Measurements from ENCODE around the gene ASIC5.

The ASIC5 gene, protein sequence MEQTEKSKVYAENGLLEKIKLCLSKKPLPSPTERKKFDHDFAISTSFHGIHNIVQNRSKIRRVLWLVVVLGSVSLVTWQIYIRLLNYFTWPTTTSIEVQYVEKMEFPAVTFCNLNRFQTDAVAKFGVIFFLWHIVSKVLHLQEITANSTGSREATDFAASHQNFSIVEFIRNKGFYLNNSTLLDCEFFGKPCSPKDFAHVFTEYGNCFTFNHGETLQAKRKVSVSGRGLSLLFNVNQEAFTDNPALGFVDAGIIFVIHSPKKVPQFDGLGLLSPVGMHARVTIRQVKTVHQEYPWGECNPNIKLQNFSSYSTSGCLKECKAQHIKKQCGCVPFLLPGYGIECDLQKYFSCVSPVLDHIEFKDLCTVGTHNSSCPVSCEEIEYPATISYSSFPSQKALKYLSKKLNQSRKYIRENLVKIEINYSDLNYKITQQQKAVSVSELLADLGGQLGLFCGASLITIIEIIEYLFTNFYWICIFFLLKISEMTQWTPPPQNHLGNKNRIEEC

DNA sequence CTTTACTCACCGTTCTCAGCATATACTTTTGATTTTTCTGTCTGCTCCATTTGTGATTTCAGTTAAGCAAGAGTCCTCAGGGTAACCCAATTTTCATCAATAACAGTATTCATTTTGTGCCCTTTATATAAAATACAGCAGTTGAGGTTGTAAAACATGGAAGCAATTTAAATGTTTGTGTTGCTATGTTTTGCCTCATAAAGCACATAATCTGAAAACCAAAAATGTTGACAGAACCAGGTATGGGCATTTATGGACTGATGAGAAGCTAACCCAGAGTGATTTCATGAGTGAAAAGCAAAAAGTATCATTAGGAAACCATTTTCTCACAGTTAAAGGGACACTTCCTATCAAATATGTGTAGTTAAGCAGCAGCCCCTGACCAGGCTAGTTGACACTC is at the start of gene ASIC5:
Gene ASIC5 (minus strand): TSS at position 101 of the 400 bp plus-strand sequence. CDS start 51 bp downstream, at position 50.
- TF ChIP-seq, protein P1, sequence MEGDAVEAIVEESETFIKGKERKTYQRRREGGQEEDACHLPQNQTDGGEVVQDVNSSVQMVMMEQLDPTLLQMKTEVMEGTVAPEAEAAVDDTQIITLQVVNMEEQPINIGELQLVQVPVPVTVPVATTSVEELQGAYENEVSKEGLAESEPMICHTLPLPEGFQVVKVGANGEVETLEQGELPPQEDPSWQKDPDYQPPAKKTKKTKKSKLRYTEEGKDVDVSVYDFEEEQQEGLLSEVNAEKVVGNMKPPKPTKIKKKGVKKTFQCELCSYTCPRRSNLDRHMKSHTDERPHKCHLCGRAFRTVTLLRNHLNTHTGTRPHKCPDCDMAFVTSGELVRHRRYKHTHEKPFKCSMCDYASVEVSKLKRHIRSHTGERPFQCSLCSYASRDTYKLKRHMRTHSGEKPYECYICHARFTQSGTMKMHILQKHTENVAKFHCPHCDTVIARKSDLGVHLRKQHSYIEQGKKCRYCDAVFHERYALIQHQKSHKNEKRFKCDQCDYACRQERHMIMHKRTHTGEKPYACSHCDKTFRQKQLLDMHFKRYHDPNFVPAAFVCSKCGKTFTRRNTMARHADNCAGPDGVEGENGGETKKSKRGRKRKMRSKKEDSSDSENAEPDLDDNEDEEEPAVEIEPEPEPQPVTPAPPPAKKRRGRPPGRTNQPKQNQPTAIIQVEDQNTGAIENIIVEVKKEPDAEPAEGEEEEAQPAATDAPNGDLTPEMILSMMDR (IDR thresholded peaks at IDR 0.05; ENCODE audit: borderline replicate concordance, insufficient read depth, low read depth, low read length) = no peak

DNA sequence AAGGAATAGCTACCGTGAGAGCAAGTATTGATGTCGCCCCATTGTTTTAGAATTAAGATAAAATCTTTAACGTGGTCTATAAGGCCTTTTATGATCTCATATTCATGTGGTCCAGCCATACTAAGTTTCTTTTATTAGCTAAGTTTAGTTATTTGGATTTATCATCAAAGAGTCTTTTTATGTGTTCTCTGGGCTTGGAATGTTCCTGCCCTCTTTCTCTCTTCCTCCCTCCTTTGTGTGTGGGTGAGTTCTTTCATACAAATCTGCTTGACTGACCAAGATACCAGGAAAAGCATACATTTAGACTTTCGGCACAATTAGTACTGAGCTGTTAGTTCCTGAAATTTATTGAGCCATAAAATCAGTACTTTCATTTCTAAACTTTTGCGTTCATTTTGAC is 48.7 kb upstream of the ASIC5 start:
- H3K4me3 ChIP-seq (ENCODE audit: low read depth, low read length) = no peak overlapping the region
- TF ChIP-seq, protein P1 (IDR thresholded peaks at IDR 0.05; ENCODE audit: borderline replicate concordance, insufficient read depth, low read depth, low read length) = no peak

More for the DNA sequence above, at the start of gene ASIC5:
- no peak within 1 kb of the TSS for H3K4me3 ChIP-seq (ENCODE audit: low read depth, low read length)

DNA sequence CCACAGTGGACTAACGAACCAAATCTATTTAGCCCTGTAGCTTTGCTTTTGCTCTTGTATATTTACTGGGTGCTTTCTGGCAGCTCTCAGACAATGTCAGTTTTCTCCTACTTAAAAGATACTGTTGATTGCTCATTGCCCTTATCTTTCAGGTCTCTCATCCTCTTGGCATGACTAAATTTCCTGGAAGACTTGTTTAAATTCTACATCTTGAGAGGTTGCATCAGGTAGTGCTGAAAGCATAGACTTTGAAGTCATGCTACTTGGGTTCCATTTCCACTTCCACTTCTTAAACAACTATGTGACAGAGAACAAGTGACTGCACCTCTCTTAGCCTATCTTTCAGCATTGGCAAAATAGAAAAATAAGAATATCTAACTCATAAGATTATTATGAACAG is 45.8 kb upstream of the ASIC5 start:
- TF ChIP-seq, protein P1 (IDR thresholded peaks at IDR 0.05; ENCODE audit: borderline replicate concordance, insufficient read depth, low read depth, low read length) = no peak
- no peak overlapping the region for H3K4me3 ChIP-seq (ENCODE audit: low read depth, low read length)

DNA sequence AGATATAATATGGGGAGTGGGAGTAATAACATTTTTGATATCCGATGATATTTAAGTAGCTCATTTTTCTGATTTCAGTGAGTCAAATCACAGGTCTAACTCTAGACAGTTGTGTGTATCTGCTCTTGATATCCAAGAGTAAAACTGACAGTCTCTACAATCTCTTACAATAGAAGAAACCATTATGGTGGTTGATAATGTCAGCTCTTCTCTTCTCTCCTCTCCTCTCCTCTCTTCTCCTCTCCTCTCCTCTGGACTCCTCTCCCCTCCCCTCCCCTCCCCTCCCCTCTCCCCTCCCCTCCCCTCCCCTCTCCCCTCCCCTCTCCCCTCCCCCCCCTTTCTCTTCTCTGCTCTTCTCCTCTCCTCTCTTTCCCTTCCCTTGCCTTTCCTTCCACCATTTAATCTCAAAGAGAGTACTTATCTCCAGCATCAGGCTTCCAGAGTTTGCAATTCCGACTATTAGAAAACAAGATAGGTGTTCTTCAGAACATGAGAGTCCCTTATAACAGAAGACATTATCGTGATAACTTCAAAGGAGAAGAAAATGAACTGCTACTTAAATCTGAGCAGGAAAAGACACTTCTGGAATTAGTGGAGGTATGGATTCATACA is 43.6 kb upstream of the ASIC5 start:
- TF ChIP-seq, protein P1 (IDR thresholded peaks at IDR 0.05; ENCODE audit: borderline replicate concordance, insufficient read depth, low read depth, low read length) = no peak

DNA sequence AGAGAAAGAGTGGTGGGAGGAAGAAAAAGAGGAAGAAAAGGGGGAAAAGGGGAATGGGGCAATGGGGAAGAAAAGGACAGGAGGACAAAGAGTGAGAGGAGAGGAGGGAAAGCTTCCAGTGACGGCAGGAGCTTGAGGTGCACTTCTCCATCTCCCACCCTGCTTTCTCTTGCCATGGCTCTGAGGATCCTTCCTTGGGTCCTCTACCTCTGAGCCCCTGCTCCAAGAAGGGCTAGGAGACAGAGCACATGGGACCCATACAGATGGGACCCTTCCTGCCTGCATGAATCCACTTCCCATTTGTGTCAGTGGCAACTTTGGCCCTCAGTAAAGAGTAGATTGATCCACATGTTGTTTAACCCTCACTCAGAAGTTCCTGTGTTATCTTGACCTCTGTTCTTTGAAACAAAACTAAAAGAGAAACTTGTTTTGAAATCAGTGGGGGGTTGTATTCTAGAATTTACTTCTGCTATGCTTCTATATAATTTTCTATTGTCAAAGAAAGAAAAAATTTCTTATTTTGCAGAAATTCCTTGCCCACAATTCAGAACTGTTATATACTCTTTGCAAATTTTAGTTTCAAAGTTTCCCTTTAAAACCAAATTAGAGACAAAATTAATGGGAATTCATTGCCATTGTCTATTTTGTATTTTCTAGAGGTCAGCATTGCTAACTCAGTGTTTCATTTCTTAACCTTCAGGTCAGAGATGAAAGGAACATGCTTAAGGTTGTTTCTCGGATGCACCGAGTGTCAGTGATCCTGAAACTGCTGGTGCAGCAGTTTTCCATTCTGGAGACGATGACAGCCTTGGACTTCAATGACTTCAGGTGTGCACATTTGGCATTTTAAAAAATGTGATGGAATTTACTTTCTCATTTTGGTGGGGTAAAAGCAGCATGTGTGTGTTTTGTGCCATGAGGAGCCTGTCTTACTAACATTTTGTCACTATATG is 42.4 kb upstream of the ASIC5 start:
- H3K4me3 ChIP-seq (ENCODE audit: low read depth, low read length) = no peak overlapping the region
- TF ChIP-seq, protein P1 (IDR thresholded peaks at IDR 0.05; ENCODE audit: borderline replicate concordance, insufficient read depth, low read depth, low read length) = no peak

More for the DNA sequence above, 43.6 kb upstream of the ASIC5 start:
- H3K4me3 ChIP-seq (ENCODE audit: low read depth, low read length) = no peak overlapping the region

DNA sequence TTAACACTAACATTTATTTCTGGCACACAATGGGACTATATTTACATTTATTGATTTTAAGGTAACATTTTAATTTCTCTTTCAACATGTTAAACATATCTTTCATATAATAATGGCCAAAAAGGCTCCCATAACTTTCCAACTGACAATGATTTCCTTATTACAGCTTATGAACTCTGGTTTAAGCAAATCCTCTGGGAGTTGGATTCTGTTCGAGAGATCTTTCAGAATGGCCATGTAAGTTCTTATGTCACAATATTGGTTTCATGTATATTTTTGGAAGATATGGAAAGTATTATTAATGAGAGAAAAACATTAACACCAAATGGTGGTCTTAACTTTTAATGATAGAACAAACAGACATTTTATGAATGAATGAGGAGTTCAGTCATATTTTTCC is 41.5 kb upstream of the ASIC5 start:
- TF ChIP-seq, protein P1 (IDR thresholded peaks at IDR 0.05; ENCODE audit: borderline replicate concordance, insufficient read depth, low read depth, low read length) = no peak

More for the DNA sequence above, 41.5 kb upstream of the ASIC5 start:
- H3K4me3 ChIP-seq (ENCODE audit: low read depth, low read length) = no peak overlapping the region

Measured in GM12875 (cell line).